Mesendoderm (in vitro differentiated cells): ENCODE data around the gene USB1.
A peak's percentile ranks its signal among the peaks of the same experiment; 100 is the strongest.

Experiments used
- DNase-seq: peaks from one replicate; pipeline ENCODE4 v3.0.0; 2013
- H2AK5ac ChIP-seq: 2 replicates; pipeline ENCODE4 v1.6.1; 2013; ENCODE audit warnings: low read length, inconsistent platforms
- H2BK120ac ChIP-seq: 2 replicates; pipeline ENCODE4 v1.6.1; 2013; ENCODE audit warnings: low read depth, mild to moderate bottlenecking, low read length, moderate library complexity, mixed read lengths
- H2BK15ac ChIP-seq: replicated peaks from 2 replicates; pipeline ENCODE4 v1.6.1; 2013; ENCODE audit warnings: low read depth, mild to moderate bottlenecking, moderate library complexity
- H2BK5ac ChIP-seq: 2 replicates; pipeline ENCODE4 v1.6.1; 2013; ENCODE audit warnings: low read length, inconsistent platforms
- H3K18ac ChIP-seq: 2 replicates; pipeline ENCODE4 v1.6.1; 2013; ENCODE audit warnings: mild to moderate bottlenecking, low read length, mixed read lengths
- H3K23ac ChIP-seq: one replicate; pipeline ENCODE4 v1.6.1; 2013; ENCODE audit warnings: low read length
- H3K27ac ChIP-seq: 2 replicates; pipeline ENCODE4 v1.5.1; 2013; ENCODE audit warnings: low read depth, mild to moderate bottlenecking, inconsistent platforms, low read length, moderate library complexity
- H3K27me3 ChIP-seq: 2 replicates; pipeline ENCODE4 v1.6.1; 2013; ENCODE audit warnings: low read length, control low read depth, mild to moderate bottlenecking, inconsistent platforms; ENCODE audit not compliant: insufficient read depth, poor library complexity
- H3K36me3 ChIP-seq: 2 replicates; pipeline ENCODE4 v1.6.1; 2013; ENCODE audit warnings: low read length, inconsistent platforms; ENCODE audit not compliant: control insufficient read depth, insufficient read depth
- H3K4ac ChIP-seq: one replicate; pipeline ENCODE4 v1.6.1; 2013; ENCODE audit warnings: low read depth, mild to moderate bottlenecking, low read length, moderate library complexity
- H3K4me1 ChIP-seq: 2 replicates; pipeline ENCODE4 v1.6.1; 2013; ENCODE audit warnings: low read depth, low read length, inconsistent platforms; ENCODE audit not compliant: control insufficient read depth
- H3K4me2 ChIP-seq: 2 replicates; pipeline ENCODE4 v1.6.1; 2013; ENCODE audit warnings: low read length
- H3K4me3 ChIP-seq: 2 replicates; pipeline ENCODE4 v1.5.1; 2013; ENCODE audit warnings: mild to moderate bottlenecking, low read length
- H3K56ac ChIP-seq: one replicate; pipeline ENCODE4 v1.6.1; 2013; ENCODE audit warnings: low read length
- H3K79me1 ChIP-seq: 2 replicates; pipeline ENCODE4 v1.6.1; 2013; ENCODE audit warnings: low read length, inconsistent platforms
- H3K79me2 ChIP-seq: 2 replicates; pipeline ENCODE4 v1.6.1; 2013; ENCODE audit warnings: mild to moderate bottlenecking, low read length; ENCODE audit not compliant: control insufficient read depth, insufficient read depth
- H3K9ac ChIP-seq: 2 replicates; pipeline ENCODE4 v1.6.1; 2013; ENCODE audit warnings: low read length, inconsistent platforms
- H4K5ac ChIP-seq: one replicate; pipeline ENCODE4 v1.6.1; 2013; ENCODE audit warnings: low read length
- H4K8ac ChIP-seq: one replicate; pipeline ENCODE4 v1.6.1; 2013; ENCODE audit warnings: low read depth, mild to moderate bottlenecking, control low read depth, low read length, moderate library complexity
- WGBS: extraction: QIAGEN DNeasy Blood & Tissue Kit; methylation state at CpG from one replicate; pipeline ENCODE4 v1.1.7; 2013; ENCODE audit warnings: low lambda C conversion rate, missing lambda C conversion rate; ENCODE audit not compliant: insufficient coverage; ENCODE audit errors: extremely low coverage; 5-methylcytosine and 5-hydroxymethylcytosine counted together

USB1 gene

GRCh38 chr16:58019866-58020538 is 18.8 kb downstream of the USB1 start:
- Histone ChIP-seq H2AK5ac (no peak overlapping the region), H3K27ac (no peak overlapping the region), H2BK5ac (no peak overlapping the region), H3K18ac (no peak overlapping the region), H4K8ac (no peak overlapping the region), H2BK120ac (no peak overlapping the region), H3K27me3 (no peaks in the 10 kb centered on the region), H4K5ac (no peak overlapping the region), H3K4me3 (no peak overlapping the region), H3K4me1 (peaks cover 17% of the 10 kb centered on the region), H3K79me1 (no peaks in the 10 kb centered on the region), H3K56ac (no peak overlapping the region), H3K4me2 (no peak overlapping the region), H3K23ac (no peak overlapping the region), H3K9ac (no peak overlapping the region), H3K79me2 (no peaks in the 10 kb centered on the region), H3K36me3 (no peaks in the 10 kb centered on the region), H3K4ac (no peak overlapping the region), H2BK15ac (no peak overlapping the region)
- DNase-seq, result no peak
- WGBS, result no CpG with 5 or more reads among the region's 8 CpGs

DNA sequence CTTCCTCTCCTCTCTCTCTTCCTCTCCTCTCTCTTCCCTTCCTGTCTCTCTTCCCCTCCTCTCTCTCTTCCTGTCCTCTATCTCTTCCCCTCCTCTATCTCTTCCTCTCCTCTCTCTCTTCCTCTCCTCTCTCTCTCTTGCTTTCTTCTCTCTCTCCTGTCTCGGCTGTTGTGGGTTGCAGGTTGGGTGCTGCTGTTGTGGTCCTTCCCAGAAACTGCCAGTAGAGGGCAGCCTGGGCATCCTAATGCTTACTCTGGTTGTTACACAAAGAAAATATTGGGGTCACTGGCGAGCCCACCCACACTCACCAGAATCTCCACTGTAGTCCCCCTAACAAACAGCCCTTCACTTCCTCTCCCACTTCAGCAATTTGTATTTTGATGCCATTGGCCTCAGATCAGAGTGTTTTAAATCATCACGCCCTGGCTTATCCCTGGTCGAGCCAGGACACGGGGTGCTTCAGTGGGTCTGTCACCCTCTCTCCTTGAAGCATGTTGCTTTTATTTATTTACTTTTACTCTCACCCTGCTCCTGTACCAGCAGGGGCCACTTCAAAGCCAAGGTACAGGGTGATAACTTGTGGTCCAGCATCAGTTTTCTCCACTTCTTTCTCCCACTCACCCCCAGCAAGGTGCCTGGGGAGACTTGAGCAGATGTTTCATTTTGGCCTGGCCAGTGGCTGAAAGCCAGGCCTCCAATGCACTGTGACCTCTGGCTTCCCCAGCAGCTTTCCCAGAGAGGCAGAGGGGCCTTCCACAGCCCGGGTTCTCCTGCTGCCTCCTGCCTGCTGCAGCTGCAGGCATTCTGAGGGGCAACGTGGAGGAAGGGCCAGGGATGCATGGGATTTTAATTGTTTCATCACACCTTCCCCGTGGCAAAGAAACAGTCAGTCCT is 19.7 kb downstream of the USB1 start:
- H2BK5ac ChIP-seq, result no peak overlapping the region
- no peaks in the 10 kb centered on the region for H3K36me3 ChIP-seq
- H3K4me3 ChIP-seq, result no peak overlapping the region
- H3K18ac ChIP-seq, result no peak overlapping the region
- H3K9ac ChIP-seq, result no peak overlapping the region
- no peak overlapping the region for H3K27ac ChIP-seq
- H3K4me2 ChIP-seq, result no peak overlapping the region
- H3K23ac ChIP-seq, result no peak overlapping the region
- H3K4me1 ChIP-seq, result peaks cover 17% of the 10 kb centered on the region
- H3K79me2 ChIP-seq, result no peaks in the 10 kb centered on the region
- H3K79me1 ChIP-seq, result no peaks in the 10 kb centered on the region
- no CpG with 5 or more reads among the region's 8 CpGs for WGBS
- H4K8ac ChIP-seq, result no peak overlapping the region
- no peak overlapping the region for H3K4ac ChIP-seq
- DNase-seq, result peak; percentile 58
- no peak overlapping the region for H2BK120ac ChIP-seq
- H2AK5ac ChIP-seq, result no peak overlapping the region
- no peak overlapping the region for H4K5ac ChIP-seq
- H2BK15ac ChIP-seq, result no peak overlapping the region
- no peaks in the 10 kb centered on the region for H3K27me3 ChIP-seq
- no peak overlapping the region for H3K56ac ChIP-seq

- no peak overlapping the region for H3K18ac ChIP-seq
- no peak overlapping the region for H3K4me2 ChIP-seq
- H2BK15ac ChIP-seq, result no peak overlapping the region
- H3K27me3 ChIP-seq, result no peaks in the 10 kb centered on the region
- peak overlapping the region; percentile 25 for H3K56ac ChIP-seq
- H2AK5ac ChIP-seq, result no peak overlapping the region
- H3K4me1 ChIP-seq, result peaks cover 17% of the 10 kb centered on the region
- peaks cover 6% of the 10 kb centered on the region for H3K79me2 ChIP-seq
- H3K9ac ChIP-seq, result no peak overlapping the region
- no peak overlapping the region for H3K27ac ChIP-seq
- H3K23ac ChIP-seq, result no peak overlapping the region
- no CpG with 5 or more reads among the region's 8 CpGs for WGBS
- no peak overlapping the region for H3K4me3 ChIP-seq
- H4K5ac ChIP-seq, result no peak overlapping the region
- H3K4ac ChIP-seq, result no peak overlapping the region
- peaks cover 3% of the 10 kb centered on the region for H3K79me1 ChIP-seq
- peak; percentile 29 for DNase-seq
- H2BK5ac ChIP-seq, result no peak overlapping the region
- H4K8ac ChIP-seq, result no peak overlapping the region
- no peak overlapping the region for H2BK120ac ChIP-seq
- no peaks in the 10 kb centered on the region for H3K36me3 ChIP-seq
These were observed 20.7 kb downstream of the USB1 start for GRCh38 chr16:58021661-58022551.

DNA sequence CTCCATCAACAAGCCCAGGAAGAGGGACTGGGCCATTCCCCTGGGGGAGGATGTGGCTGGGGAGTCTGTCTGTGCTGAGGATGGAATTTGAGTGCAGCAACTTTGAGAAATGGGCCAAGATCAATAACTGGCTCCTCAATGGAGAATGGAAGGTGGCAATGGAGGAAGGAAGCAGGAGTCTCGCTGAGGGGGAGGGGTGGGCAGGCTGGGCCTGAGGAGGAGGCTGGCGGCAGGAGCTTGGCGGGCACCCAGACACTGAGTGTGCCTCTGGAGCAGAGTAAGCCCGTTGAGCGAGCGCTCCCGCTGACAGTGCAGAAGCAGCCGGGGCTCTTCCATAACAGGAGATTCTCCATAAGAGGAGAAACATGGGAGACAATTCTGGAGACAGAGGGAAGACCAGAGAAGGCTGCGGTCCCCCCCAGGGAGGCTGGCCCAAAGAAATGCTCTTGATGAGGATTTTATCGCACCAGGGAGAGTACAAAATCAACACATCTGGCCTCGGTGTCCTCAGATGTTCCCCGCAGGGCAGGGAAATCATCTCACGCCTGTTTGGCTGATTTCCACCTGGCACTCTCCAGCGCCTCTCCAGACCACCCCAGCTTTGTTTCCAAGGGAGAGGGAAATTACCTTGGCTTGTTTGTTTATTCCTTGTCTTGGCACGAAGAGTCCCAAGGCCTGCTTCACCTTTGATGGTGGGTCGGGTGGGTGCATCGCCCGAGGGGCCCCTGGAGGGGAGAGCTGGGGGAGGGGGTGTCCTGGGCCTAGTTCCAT is 21.6 kb downstream of the USB1 start:
- no CpG with 5 or more reads among the region's 18 CpGs for WGBS
- Histone ChIP-seq H2BK15ac (no peak overlapping the region), H3K56ac (peak overlapping the region; percentile 25), H3K36me3 (no peaks in the 10 kb centered on the region), H4K8ac (no peak overlapping the region), H3K79me2 (peaks cover 8% of the 10 kb centered on the region), H3K79me1 (peaks cover 3% of the 10 kb centered on the region), H2AK5ac (no peak overlapping the region), H3K4me3 (no peak overlapping the region), H2BK120ac (no peak overlapping the region), H3K27me3 (no peaks in the 10 kb centered on the region), H2BK5ac (peak overlapping the region; percentile 37), H3K27ac (peak overlapping the region; percentile 32), H4K5ac (no peak overlapping the region), H3K23ac (no peak overlapping the region), H3K4ac (peak overlapping the region; percentile 66), H3K4me2 (no peak overlapping the region), H3K9ac (peak overlapping the region; percentile 41), H3K18ac (peak overlapping the region; percentile 4), H3K4me1 (peaks cover 17% of the 10 kb centered on the region)
- DNase-seq, result peak; percentile 42
